Activated naive CD4-positive, alpha-beta T cell treated with anti-CD3 and anti-CD28 coated beads, Interleukin-2, amount 50 U/mL, for 72 hours (primary cell): ENCODE results near the gene ZNF423. TPM values are rescaled to one million over a fixed set of nuclear protein-coding genes. Genes with fewer than 3 reads are reported as not detected.
"Not testable (repeated sequence)": the region's sequence is repeated elsewhere in the genome, so short reads cannot be mapped to it uniquely, and the experiment has no call there.

ENCODE experiments used
- ATAC-seq, 2 donors: fragments of 150-1000 bp; cut with Tn5 transposase; 2 replicates each; pipeline ENCODE4 v1.10.0; 2021; ENCODE audit warnings: mild to moderate bottlenecking in 2 of 2, moderate library complexity in 2 of 2
- DNase-seq, 2 donors: peaks; one replicate each; pipeline ENCODE4 v3.0.0; 2021 to 2022; ENCODE audit warnings: low spot score in 2 of 2
- H3K27ac Mint-ChIP-seq, 2 donors: one replicate each; pipeline ENCODE4 v1.8.0; 2022; ENCODE audit warnings: mild to moderate bottlenecking in 2 of 2, mixed read lengths in 2 of 2
- H3K36me3 Mint-ChIP-seq, 2 donors: one replicate each; pipeline ENCODE4 v1.8.0; 2022; ENCODE audit warnings: mixed read lengths in 2 of 2
- H3K9me3 Mint-ChIP-seq, 2 donors: one replicate each; pipeline ENCODE4 v1.8.0; 2022; ENCODE audit warnings: mixed read lengths in 2 of 2
- total RNA-seq, 2 donors: library from RNA; stranded (reverse); gene quantifications; one replicate each; pipeline ENCODE4 v1.2.3, GENCODE V29; 2022

ZNF423 gene
- under 1 TPM in 1 of 2 donors, not detected in 1; 0.05 TPM for total RNA-seq

DNA sequence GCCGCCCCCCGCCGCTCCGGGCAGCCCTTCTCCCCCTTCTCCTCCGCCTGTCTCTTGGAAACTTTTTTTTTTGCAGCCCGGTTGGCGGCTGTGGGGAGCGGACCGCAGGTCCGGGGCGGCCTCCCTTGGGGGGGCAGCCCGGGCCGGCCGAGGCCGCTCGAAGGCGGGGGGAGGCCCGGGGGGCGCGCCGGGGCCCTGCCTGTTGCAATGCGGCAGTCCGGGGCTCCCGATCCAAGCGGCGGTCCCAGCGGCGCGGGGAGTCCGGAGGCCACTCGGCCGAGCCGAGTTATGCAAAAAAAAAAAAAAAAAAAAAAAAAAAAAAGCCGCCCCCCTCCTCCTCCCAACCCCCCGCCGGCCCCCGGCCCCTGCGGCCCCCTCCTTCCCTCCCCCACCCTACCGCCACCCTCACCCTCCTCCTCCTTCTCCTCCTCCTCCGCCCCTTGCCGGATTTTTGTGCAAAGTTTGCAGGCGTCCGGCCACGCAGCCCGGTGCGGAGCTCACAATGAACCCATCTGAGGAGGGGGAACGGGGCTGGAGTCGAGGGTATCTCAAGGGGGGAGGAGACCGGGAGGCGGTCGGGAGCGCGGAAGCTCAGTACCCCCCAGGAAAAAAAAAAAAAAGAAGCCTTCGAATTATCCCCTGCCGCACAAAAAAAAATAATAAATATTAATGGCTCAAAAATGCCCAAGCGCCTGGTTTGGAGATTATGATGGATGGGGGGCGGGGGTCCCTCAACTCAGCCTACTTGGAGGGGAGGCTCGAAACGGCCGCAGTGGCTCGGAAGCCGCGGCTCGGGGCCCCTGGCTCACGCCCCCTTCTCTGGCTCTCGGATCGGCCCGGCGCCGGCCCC lies at the start of gene ZNF423:
TSS of gene ZNF423 (minus strand) at position 291 of the 850 bp plus-strand sequence. CDS start 338 bp downstream, outside the sequence.
- Mint-ChIP-seq H3K36me3 (peaks cover 0 to 5% of the 10 kb centered on the region in 2 donors), H3K27ac (no peak within 1 kb of the TSS), H3K9me3 (no peaks in the 10 kb centered on the region)
- ATAC-seq, result no peak
- no peak for DNase-seq

GRCh38 chr16:49904348-49905062 lies 48.6 kb upstream of the ZNF423 start:
- Mint-ChIP-seq H3K9me3 (no peaks in the 10 kb centered on the region), H3K36me3 (no peaks in the 10 kb centered on the region), H3K27ac (no peak overlapping the region)
- ATAC-seq, result no peak
- no peak for DNase-seq

DNA sequence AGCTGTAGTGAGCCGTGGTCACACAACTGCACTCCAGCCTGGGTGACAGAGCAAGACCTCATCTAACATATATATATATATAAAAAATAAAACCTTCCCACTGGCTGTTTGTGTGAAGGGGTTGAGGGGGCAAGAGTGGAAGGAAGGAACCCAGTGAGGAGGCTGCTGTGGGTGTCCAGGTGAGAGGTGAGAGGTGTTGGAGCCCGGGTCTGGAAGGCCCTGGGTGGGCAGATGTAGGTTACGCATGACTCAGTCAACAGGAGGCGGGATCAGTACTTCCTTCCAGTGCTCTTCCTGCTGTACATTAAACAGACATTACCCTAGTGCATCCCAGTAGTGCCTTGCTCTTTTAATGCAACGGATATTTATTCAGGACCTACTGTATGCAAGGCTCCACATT lies 47.0 kb upstream of the ZNF423 start:
- Mint-ChIP-seq H3K9me3 (no peaks in the 10 kb centered on the region), H3K27ac (no peak overlapping the region), H3K36me3 (no peaks in the 10 kb centered on the region)
- ATAC-seq (no peak), DNase-seq (no peak)

GRCh38 chr16:49901711-49902110 lies 45.8 kb upstream of the ZNF423 start:
- no peaks in the 10 kb centered on the region for H3K36me3 Mint-ChIP-seq
- DNase-seq, result no peak
- no peak overlapping the region for H3K27ac Mint-ChIP-seq
- ATAC-seq, result no peak
- no peaks in the 10 kb centered on the region for H3K9me3 Mint-ChIP-seq

DNA sequence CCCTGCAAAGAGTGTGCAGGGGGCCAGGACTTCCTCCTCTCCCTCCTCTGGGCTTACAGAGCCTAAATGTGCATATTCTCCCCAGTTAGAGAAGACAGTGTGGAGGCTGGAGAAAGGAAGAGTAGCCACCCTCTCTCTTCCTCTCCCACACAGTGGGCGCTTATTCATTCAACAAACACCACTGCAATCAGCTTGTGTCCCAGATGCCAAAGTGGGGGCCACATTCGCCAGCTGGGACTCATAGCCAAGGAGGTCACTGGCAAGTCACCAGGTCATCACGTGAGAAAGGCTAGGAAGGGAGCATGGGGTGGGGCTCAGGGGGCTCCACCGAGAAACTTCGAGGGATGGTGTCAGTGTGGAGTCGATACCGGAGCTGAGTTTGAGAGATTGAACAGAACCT lies 45.0 kb upstream of the ZNF423 start:
- ATAC-seq (no peak), DNase-seq (no peak)
- H3K36me3 Mint-ChIP-seq, result no peaks in the 10 kb centered on the region
- no peak overlapping the region for H3K27ac Mint-ChIP-seq
- H3K9me3 Mint-ChIP-seq, result no peaks in the 10 kb centered on the region

- Mint-ChIP-seq H3K27ac (no peak overlapping the region), H3K9me3 (no peaks in the 10 kb centered on the region), H3K36me3 (no peaks in the 10 kb centered on the region)
- DNase-seq (no peak), ATAC-seq (no peak)
Measured at GRCh38 chr16:49899991-49900695, 44.2 kb upstream of the ZNF423 start.

GRCh38 chr16:49896447-49896964 lies 40.6 kb upstream of the ZNF423 start:
- H3K36me3 Mint-ChIP-seq, result no peaks in the 10 kb centered on the region
- no peak for ATAC-seq
- H3K27ac Mint-ChIP-seq, result no peak overlapping the region

GRCh38 chr16:49890876-49891275 lies 35.0 kb upstream of the ZNF423 start:
- peak overlapping the region in 1 of 2 donors; percentile 6 for H3K27ac Mint-ChIP-seq
- ATAC-seq, result peak in 1 of 2 donors; percentile 53
- peak in 1 of 2 donors; percentile 11 for DNase-seq

More at GRCh38 chr16:49896447-49896964, 40.6 kb upstream of the ZNF423 start:
- DNase-seq, result no peak
- no peaks in the 10 kb centered on the region for H3K9me3 Mint-ChIP-seq

GRCh38 chr16:49889725-49890397 lies 33.9 kb upstream of the ZNF423 start:
- H3K27ac Mint-ChIP-seq, result no peak overlapping the region
- H3K36me3 Mint-ChIP-seq, result peaks cover 4 to 6% of the 10 kb centered on the region in 2 donors
- ATAC-seq (peak in 1 of 2 donors; percentile 48), DNase-seq (no peak)
- peaks cover 4 to 5% of the 10 kb centered on the region in 2 donors for H3K9me3 Mint-ChIP-seq

More at GRCh38 chr16:49890876-49891275, 35.0 kb upstream of the ZNF423 start:
- peaks cover 4 to 6% of the 10 kb centered on the region in 2 donors for H3K36me3 Mint-ChIP-seq
- H3K9me3 Mint-ChIP-seq, result peaks cover 4 to 5% of the 10 kb centered on the region in 2 donors

GRCh38 chr16:49886554-49887094 lies 30.7 kb upstream of the ZNF423 start:
- H3K27ac Mint-ChIP-seq, result no peak overlapping the region
- DNase-seq (no peak), ATAC-seq (no peak)
- peaks cover 4 to 6% of the 10 kb centered on the region in 2 donors for H3K36me3 Mint-ChIP-seq
- H3K9me3 Mint-ChIP-seq, result peaks cover 4 to 5% of the 10 kb centered on the region in 2 donors

DNA sequence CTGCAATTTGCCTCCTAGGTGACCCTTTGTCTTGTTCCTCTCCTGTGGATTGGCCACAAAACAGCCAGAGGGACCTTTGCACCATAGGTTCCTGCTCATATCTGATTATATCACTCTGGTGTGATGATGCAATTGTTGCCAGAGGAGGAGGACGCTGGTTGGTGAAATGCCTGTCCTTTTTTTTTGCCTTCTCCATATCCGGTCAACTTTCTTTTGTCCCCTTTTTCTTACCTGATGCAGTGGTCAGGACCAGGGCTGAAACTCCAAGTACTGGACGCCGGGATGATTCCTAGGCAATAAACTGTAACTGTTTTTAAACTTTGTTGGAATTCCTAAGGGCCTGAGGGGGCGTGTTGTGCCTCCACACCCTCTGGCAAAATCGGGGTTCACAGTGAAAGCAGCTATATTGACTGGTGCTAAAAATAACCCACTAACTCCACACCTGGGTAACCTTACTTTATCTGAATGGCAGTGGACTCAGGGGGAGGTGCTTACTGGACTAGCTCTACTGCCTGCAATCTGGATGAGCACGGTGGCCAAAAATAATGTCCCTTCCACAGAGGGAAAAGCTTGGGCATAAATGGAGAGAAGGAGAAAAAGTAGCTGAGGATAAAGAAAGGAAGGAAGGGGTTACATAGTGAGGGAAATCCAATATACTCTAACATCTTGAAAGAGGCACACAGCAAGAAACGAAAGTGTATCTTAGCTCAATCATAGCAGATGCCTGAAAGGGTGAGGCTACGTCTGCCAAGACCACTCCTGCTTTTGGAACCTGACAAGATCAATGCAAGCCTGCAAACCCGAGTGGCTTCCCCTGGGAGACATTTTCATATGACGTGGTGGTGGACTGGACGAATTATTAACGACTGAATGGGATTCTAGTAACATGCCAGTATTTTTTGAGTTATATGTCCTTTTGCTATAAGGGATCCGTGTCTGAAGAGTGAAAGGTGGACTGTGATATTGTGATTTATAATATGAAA lies 28.4 kb upstream of the ZNF423 start:
- Mint-ChIP-seq H3K9me3 (no peaks in the 10 kb centered on the region), H3K27ac (no peak overlapping the region), H3K36me3 (peaks cover 0 to under 1% of the 10 kb centered on the region in 2 donors)
- ATAC-seq (no peak), DNase-seq (no peak)

DNA sequence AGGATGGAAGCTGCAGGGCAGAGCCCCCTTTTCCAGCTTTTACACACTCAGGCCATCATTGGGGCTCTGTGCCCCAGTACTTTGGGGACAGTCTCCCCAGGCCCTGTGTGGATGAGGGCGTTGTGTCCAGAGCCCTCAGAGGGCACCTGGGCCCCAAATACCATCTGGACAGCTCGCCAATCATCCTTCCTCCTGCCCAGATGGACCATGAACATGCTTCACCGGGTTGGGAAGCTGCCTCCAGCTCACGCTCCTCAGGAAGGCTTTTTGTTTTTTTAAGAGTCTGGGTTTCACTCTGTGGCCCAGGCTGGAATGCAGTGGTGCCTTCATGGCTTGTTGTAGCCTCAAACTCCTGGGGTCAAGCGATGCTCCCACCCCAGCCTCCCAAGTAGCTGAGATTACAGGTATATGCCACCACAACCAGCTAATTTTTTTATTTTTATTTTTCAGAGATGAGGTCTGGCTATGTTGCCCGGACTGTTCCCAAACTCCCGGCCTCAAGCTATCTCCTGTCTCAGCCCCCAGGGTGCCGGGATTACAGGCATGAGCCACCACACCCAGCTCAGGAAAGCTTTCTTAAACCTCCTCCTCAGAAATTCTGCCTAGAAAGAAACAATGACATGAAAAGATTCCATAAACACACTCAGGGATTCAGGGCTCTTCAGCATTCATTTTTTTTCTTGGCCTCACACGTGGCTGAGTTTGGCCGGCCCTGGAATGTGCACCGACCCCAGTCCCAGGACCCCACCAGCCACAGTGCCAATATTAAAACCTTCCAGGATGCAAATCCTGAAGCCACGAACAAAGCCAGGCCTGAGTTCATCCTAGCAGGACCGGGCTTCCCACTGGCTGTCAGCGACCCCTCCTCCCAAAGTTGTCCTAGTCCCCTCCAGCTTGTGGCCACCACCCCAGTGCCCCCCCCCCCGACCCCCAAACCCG lies 27.4 kb upstream of the ZNF423 start:
- no peak for ATAC-seq
- Mint-ChIP-seq H3K27ac (peak overlapping the region in 1 of 2 donors; percentile 44), H3K36me3 (no peaks in the 10 kb centered on the region), H3K9me3 (no peaks in the 10 kb centered on the region)
- DNase-seq, result no peak

- H3K27ac Mint-ChIP-seq, result no peak overlapping the region
- DNase-seq (no peak), ATAC-seq (no peak)
- no peaks in the 10 kb centered on the region for H3K9me3 Mint-ChIP-seq
- H3K36me3 Mint-ChIP-seq, result no peaks in the 10 kb centered on the region
Measured at GRCh38 chr16:49881890-49882289, 26.0 kb upstream of the ZNF423 start.

DNA sequence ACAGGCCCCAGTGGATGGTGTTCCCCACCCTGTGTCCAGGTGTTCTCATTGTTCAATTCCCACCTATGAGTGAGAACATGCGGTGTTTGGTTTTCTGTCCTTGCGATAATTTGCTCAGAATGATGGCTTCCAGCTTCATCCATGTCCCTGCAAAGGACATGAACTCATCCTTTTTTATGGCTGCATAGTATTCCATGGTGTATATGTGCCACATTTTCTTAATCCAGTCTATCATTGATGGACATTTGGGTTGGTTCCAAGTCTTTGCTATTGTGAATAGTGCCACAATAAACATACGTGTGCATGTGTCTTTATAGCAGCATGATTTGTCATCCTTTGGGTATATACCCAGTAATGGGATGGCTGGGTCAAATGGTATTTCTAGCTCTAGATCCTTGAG lies 22.6 kb upstream of the ZNF423 start:
- H3K36me3 Mint-ChIP-seq, ATAC-seq, H3K9me3 Mint-ChIP-seq, DNase-seq, H3K27ac Mint-ChIP-seq: not testable (repeated sequence)
